Measurements from ENCODE around the gene CT45A8. TPM values are rescaled to one million over a fixed set of nuclear protein-coding genes. Genes with fewer than 3 reads are reported as not detected.

The CT45A8 gene
- total and polyA plus RNA-seq, 10 of the 15 experiments (the other 5 are each of a cell fraction or from before 2014, with no cell fraction given) = not detected

DNA sequence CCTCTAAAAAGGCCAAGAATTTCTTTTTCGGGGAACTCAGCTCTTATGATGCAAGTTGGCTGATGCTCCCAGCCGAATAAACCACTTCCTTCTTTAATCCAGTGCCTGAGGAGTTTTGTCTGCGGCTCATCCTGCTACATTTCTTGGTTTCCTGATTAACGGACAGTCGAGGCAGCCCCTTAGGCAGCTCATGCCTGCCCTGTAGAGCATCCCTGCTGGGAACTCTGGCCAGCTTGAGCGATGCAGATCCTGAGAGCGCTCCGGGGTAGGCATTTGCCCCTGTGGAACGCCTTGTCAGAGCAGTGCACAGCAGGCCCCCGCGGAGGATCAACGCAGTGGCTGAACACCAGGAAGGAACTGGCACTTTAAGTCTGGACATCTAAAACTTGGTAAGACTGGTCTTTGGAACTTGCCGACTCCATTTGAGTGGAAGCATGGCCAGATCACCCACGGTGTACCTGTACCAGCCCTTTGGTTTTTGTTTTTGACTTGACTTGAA is 35.8 kb upstream of the CT45A8 start:
- no peaks in the 10 kb centered on the region for H3K36me3 ChIP-seq (ENCODE audit: control insufficient read depth in 2 of 2, insufficient read depth in 2 of 2, low read length in 1 of 2)
- no peak overlapping the region for H3K4me2 ChIP-seq (ENCODE audit: control insufficient read depth, insufficient read depth)
- no peaks in the 10 kb centered on the region for H3K79me2 ChIP-seq (ENCODE audit: control insufficient read depth, insufficient read depth, low read length)
- ChIA-PET SMC1A (ENCODE audit: uncharacterized antibody, unreplicated experiment) (no interaction called here), CTCF (interaction anchor here (1.3 to 1.6 kb wide), 3 partner anchors 12 to 40 kb away, joined by 3 to 4 read pairs (median 3); no protein-coding TSS in a partner anchor), POLR2A (no interaction called here), RAD21 (ENCODE audit: unreplicated experiment) (no interaction called here)
- H4K20me1 ChIP-seq (ENCODE audit: control insufficient read depth, insufficient read depth) = no peaks in the 10 kb centered on the region
- intact Hi-C loops (cut with micrococcal nuclease; ENCODE audit: unreplicated experiment) = no loop called here
- TF ChIP-seq ZNF207 (IDR thresholded peaks at IDR 0.05; ENCODE audit: borderline replicate concordance) (no peak), MTA3 (IDR thresholded peaks at IDR 0.05; ENCODE audit: borderline replicate concordance, low read length) (no peak), DPF2 (IDR thresholded peaks at IDR 0.05) (no peak), FOXK2 (IDR thresholded peaks at IDR 0.05) (no peak), YBX1 (IDR thresholded peaks at IDR 0.05) (no peak), CBX5 (IDR thresholded peaks at IDR 0.05; ENCODE audit: low read depth) (no peak), MYB (IDR thresholded peaks at IDR 0.05; ENCODE audit: borderline replicate concordance, low read depth, low read length) (no peak), RB1 (IDR thresholded peaks at IDR 0.05; ENCODE audit: borderline replicate concordance) (no peak), EGR1 (IDR thresholded peaks at IDR 0.05; ENCODE audit: borderline replicate concordance in 1 of 2, low read depth in 2 of 2, low read length in 2 of 2) (no peak), CBX3 (IDR thresholded peaks at IDR 0.05; ENCODE audit: borderline replicate concordance, low read depth) (no peak), PML (IDR thresholded peaks at IDR 0.05; ENCODE audit: low read length) (no peak), NR2C2 (IDR thresholded peaks at IDR 0.05; ENCODE audit: borderline replicate concordance, control insufficient read depth, insufficient read length, low read depth) (no peak), STAT1 (conservative IDR thresholded peaks at IDR 0.05) (no peak), ZNF24 (IDR thresholded peaks at IDR 0.05) (no peak), MEF2B (IDR thresholded peaks at IDR 0.05; ENCODE audit: partially characterized antibody, poor library complexity, severe bottlenecking) (no peak), RUNX3 (IDR thresholded peaks at IDR 0.05; ENCODE audit: low read length) (no peak), PAX8 (IDR thresholded peaks at IDR 0.05) (no peak)
- TF ChIP-seq, protein P1, sequence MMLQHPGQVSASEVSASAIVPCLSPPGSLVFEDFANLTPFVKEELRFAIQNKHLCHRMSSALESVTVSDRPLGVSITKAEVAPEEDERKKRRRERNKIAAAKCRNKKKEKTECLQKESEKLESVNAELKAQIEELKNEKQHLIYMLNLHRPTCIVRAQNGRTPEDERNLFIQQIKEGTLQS (IDR thresholded peaks at IDR 0.05; ENCODE audit: borderline replicate concordance, extremely low read depth, low read depth, low read length) = no peak
- TF ChIP-seq, protein P2, sequence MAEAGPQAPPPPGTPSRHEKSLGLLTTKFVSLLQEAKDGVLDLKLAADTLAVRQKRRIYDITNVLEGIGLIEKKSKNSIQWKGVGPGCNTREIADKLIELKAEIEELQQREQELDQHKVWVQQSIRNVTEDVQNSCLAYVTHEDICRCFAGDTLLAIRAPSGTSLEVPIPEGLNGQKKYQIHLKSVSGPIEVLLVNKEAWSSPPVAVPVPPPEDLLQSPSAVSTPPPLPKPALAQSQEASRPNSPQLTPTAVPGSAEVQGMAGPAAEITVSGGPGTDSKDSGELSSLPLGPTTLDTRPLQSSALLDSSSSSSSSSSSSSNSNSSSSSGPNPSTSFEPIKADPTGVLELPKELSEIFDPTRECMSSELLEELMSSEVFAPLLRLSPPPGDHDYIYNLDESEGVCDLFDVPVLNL (IDR thresholded peaks at IDR 0.05; ENCODE audit: low read depth, low read length) = no peak
- TF ChIP-seq, protein P3, sequence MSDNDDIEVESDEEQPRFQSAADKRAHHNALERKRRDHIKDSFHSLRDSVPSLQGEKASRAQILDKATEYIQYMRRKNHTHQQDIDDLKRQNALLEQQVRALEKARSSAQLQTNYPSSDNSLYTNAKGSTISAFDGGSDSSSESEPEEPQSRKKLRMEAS (IDR thresholded peaks at IDR 0.05; ENCODE audit: low read depth, low read length) = no peak
- H3K4me1 ChIP-seq (ENCODE audit: control insufficient read depth, insufficient read depth, low read length) = no peaks in the 10 kb centered on the region
- in situ Hi-C loops (cut with MboI) = no loop called here
- H2AFZ ChIP-seq (ENCODE audit: control insufficient read depth, low read depth, low read length) = no peak overlapping the region
- ATAC-seq (no peak), FAIRE-seq (no peak), DNase-seq (ENCODE audit: low read depth, low spot score) (no peak)
- no peaks in the 10 kb centered on the region for H3K9me3 ChIP-seq (replicated peaks; ENCODE audit: control insufficient read depth, insufficient read depth, low read length)
- H3K27me3 ChIP-seq (replicated peaks in 1 of 2; ENCODE audit: control insufficient read depth in 2 of 2, insufficient read depth in 2 of 2, low read length in 1 of 2) = no peaks in the 10 kb centered on the region
- no peak overlapping the region for H3K4me3 ChIP-seq
- 52% methylated on average over 14 of the region's 14 CpGs for WGBS (ENCODE audit: insufficient coverage, insufficient replicate concordance, low lambda C conversion rate, missing lambda C conversion rate)
- H3K27ac ChIP-seq (ENCODE audit: control insufficient read depth, insufficient read depth) = no peak overlapping the region
- BruUV-seq (replicated peaks) = no TSS peak
- no peak overlapping the region for H3K9ac ChIP-seq (ENCODE audit: control insufficient read depth, insufficient read depth, low read length)

Measured in GM12878 (cell line).